SK-MEL-5 (cell line): Measurements from ENCODE around the gene PIP5K1A. TPM values are rescaled to one million over a fixed set of nuclear protein-coding genes. Genes with fewer than 3 reads are reported as not detected.
"Not testable (repeated sequence)": the region's sequence is repeated elsewhere in the genome, so short reads cannot be mapped to it uniquely, and the experiment has no call there.

ENCODE experiments used
- DNase-seq: peaks from one replicate; pipeline ENCODE4 v3.0.0-alpha.2; 2016; ENCODE audit warnings: low read depth, low spot score
- in situ Hi-C: cut with HindIII; loops from 2 replicates; pipeline ENCODE4 v1.10.0; 2016; ENCODE audit warnings: low sequenced_read_pairs, high pct_unique_total_duplicates, low pct_unique_long_range_greater_than_20kb
- total RNA-seq: library from RNA; depleted of rRNA; stranded (reverse); fragments of >200 nt; shearing (Covaris generic); gene quantifications from 2 replicates; pipeline ENCODE4 v1.2.3, GENCODE V29; 2014

PIP5K1A gene
- total RNA-seq, 1 experiment from 2014 or later, result 54.5 TPM

- DNase-seq, result no peak
- in situ Hi-C loops, result no loop called here
Observed at GRCh38 chr1:151184211-151184610, 14.1 kb upstream of the PIP5K1A start.

GRCh38 chr1:151187205-151187604, 11.1 kb upstream of the PIP5K1A start:
- in situ Hi-C loops, result no loop called here
- no peak for DNase-seq

- DNase-seq, in situ Hi-C loops: not testable (repeated sequence)
Observed at GRCh38 chr1:151188667-151189066, 9.7 kb upstream of the PIP5K1A start.

GRCh38 chr1:151189637-151190445, 8.5 kb upstream of the PIP5K1A start, which contains the start of gene VPS72:
VPS72 (minus strand) TSS chr1:151190197; CDS start chr1:151190121, 76 bp downstream.
- in situ Hi-C loops, result no loop called here

GRCh38 chr1:151192047-151192446, 6.3 kb upstream of the PIP5K1A start:
- in situ Hi-C loops, result no loop called here

More at GRCh38 chr1:151189637-151190445, 8.5 kb upstream of the PIP5K1A start, which contains the start of gene VPS72:
- DNase-seq, result peak; percentile 96

GRCh38 chr1:151193304-151193703, 5.0 kb upstream of the PIP5K1A start:
- DNase-seq, result no peak

More at GRCh38 chr1:151192047-151192446, 6.3 kb upstream of the PIP5K1A start:
- no peak for DNase-seq

GRCh38 chr1:151193856-151194255, 4.5 kb upstream of the PIP5K1A start:
- DNase-seq, result no peak

More at GRCh38 chr1:151193304-151193703, 5.0 kb upstream of the PIP5K1A start:
- in situ Hi-C loops, result no loop called here

GRCh38 chr1:151194894-151195594, 3.3 kb upstream of the PIP5K1A start:
- DNase-seq, result peak; percentile 42
- in situ Hi-C loops, result not testable (repeated sequence)

More at GRCh38 chr1:151193856-151194255, 4.5 kb upstream of the PIP5K1A start:
- in situ Hi-C loops, result no loop called here

GRCh38 chr1:151196292-151196800, 2.0 kb upstream of the PIP5K1A start:
- in situ Hi-C loops, result no loop called here
- DNase-seq, result peak; percentile 97

GRCh38 chr1:151197863-151198253, 494 bp upstream of the PIP5K1A start:
- in situ Hi-C loops, result no loop called here
- DNase-seq, result no peak

- in situ Hi-C loops, result no loop called here
- DNase-seq, result peak; percentile 22
Observed at GRCh38 chr1:151199873-151200581, 1.7 kb downstream of the PIP5K1A start.

GRCh38 chr1:151205381-151205965, 7.1 kb downstream of the PIP5K1A start:
- DNase-seq, in situ Hi-C loops: not testable (repeated sequence)

- no peak for DNase-seq
- in situ Hi-C loops, result no loop called here
Observed at GRCh38 chr1:151210830-151211229, 12.5 kb downstream of the PIP5K1A start.

- DNase-seq, result no peak
Observed at GRCh38 chr1:151211972-151212705, 13.8 kb downstream of the PIP5K1A start.

GRCh38 chr1:151213560-151213959, 15.2 kb downstream of the PIP5K1A start:
- DNase-seq, result no peak
- in situ Hi-C loops, result no loop called here

More at GRCh38 chr1:151211972-151212705, 13.8 kb downstream of the PIP5K1A start:
- in situ Hi-C loops, result no loop called here

GRCh38 chr1:151221616-151222015, 23.3 kb downstream of the PIP5K1A start:
- DNase-seq, result no peak
- in situ Hi-C loops, result no loop called here

GRCh38 chr1:151222130-151222529, 23.8 kb downstream of the PIP5K1A start:
- in situ Hi-C loops, result no loop called here
- DNase-seq, result no peak
